HG02678 (cell line): Measurements from ENCODE around the gene PRAMEF12.
"Not testable (repeated sequence)": the region's sequence is repeated elsewhere in the genome, so short reads cannot be mapped to it uniquely, and the experiment has no call there.

ENCODE experiments used
- ATAC-seq: cut with Tn5 transposase; IDR thresholded peaks from one replicate; pipeline ENCODE4 v1.9.1; 2021; ENCODE audit warnings: mild to moderate bottlenecking, moderate library complexity; ENCODE audit not compliant: unreplicated experiment

Gene PRAMEF12

GRCh38 chr1:12770620-12771019 lies 2.9 kb upstream of the PRAMEF12 start:
- ATAC-seq: no peak

DNA sequence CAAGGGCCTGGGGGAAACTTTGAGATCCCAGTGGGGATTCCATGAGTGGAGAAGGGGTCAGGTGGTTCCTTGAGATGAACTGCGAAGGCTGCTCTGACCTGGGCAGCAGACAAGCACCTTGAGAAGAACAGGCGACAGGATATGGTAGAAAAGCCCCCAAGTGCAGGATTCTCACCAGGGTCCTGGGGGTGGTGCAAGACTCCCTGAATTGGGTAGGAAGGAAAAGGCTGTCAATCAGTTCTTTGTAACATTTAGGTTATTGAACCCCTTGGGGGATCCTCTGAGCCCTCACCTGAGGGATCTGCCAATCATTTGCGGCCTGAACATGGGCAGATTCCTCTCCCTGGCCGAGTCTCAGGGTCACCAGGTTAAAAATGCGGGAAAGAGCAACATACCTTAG lies 2.4 kb upstream of the PRAMEF12 start:
- ATAC-seq: no peak

DNA sequence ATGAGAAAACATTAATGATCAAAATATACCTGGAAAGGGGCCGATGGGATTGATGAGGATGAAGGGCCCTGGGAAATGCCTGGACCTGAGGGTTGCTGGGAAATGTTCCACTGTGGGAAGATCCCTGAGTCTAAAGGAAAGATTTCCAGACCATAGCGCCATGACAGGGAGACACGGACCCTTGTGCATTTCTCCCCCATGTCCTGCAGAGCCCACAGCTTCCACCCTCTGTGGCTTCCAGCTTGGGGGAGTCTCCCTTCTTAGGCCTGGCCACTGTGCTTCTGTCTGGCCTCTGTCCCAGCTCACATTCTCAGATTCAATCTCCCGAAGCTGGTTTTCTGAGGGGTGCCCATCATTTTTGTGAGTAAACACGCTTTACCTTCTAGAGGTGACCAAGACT lies 1.0 kb upstream of the PRAMEF12 start:
- ATAC-seq: no peak

- no peak for ATAC-seq
Measured at GRCh38 chr1:12774801-12775345, 1.3 kb downstream of the PRAMEF12 start.

DNA sequence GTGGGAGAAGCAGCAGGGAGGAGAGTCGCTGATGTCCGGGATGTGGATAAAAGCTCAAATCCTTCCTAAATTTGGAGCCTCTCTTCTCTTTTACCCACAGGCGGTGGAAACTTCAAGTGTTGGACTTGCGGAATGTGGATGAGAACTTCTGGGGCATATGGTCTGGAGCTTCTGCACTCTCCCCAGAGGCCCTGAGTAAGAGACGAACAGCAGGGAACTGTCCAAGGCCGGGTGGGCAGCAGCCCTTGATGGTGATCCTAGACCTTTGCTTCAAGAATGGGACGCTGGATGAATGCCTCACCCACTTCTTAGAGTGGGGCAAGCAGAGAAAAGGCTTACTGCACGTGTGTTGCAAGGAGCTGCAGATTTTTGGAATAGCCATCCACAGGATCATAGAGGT lies 1.9 kb downstream of the PRAMEF12 start:
- no peak for ATAC-seq

- ATAC-seq: no peak
Measured at GRCh38 chr1:12776801-12777557, 3.4 kb downstream of the PRAMEF12 start.

DNA sequence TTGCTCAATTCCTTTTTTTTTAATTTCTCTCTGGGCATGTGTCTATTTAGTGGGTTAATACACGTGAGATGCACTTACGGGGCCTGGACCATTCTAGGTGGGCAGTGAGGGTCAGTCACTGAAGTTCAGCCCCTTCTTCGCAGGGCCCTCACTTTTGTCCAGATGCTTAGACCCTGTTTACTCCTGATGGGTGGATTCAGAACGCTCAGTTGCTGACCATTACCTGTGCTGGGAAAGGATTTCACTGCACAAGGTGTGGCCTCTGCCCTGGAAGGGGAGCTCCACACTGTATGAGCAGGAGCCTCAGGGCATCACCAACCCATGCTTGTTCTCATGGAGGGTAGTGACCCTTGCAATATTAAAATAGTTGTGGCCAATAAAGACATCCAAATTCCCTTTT lies 4.5 kb downstream of the PRAMEF12 start:
- ATAC-seq: no peak

DNA sequence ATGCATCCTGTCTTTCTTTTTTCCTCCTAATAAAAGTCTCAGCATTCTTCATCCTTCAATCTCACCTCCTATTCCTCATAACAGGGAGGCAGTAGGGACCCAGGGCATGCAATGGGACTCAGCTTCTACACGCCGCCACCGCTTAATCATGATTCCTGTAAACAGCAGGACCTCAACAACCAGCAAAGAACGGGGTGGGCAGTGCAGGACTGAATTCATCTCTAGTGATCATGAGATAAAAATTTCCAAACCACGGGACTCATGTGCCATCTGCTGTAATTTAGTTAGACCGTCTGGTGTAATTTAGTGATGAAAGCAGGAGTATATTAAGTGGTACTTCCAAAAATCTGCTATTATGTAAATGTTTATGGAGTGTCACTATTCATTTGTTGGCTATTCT lies 5.4 kb downstream of the PRAMEF12 start:
- no peak for ATAC-seq

DNA sequence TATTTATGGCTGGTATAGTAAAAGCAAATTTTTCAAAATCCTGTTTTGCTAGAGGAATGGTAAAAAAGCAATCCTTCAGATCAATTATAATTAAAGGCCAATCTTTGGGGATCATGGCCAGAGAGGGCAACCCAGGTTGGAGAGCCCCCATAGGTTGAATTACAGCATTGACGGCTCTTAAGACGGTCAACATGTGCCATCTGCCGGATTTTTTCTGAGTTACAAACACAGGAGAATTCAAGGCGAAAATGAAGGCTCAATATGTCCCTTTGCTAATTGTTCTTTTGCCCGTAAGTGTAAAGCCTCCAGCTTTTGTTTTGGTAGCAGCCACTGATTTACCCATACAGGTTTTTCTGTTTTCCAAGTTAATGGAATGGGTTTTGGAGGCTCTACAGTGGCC lies 8.0 kb downstream of the PRAMEF12 start:
- not testable (repeated sequence) for ATAC-seq

GRCh38 chr1:12783783-12784182 lies 10.2 kb downstream of the PRAMEF12 start:
- ATAC-seq: not testable (repeated sequence)

DNA sequence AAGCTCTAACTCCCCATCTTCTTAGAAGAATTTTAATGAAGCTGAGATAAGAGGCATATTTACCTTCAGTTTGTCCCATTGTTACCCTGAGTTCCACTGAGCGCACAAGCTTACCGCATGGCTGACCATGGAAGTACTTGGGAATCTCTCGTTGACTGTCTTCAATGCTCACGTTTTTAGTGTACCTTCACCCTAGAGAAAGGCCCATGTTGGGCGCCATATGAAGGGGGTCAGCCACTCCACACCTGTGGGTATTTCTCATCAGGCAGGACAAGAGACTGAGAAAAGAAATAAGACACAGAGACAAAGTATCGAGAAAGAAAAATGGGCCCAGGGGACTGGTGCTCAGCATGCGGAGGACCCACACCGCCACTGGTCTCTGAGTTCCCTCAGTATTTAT lies 11.2 kb downstream of the PRAMEF12 start:
- ATAC-seq: not testable (repeated sequence)

- ATAC-seq: not testable (repeated sequence)
Measured at GRCh38 chr1:12791097-12791496, 17.6 kb downstream of the PRAMEF12 start, which contains the start of gene PRAMEF1. Gene PRAMEF1 (plus strand): TSS chr1:12791397. CDS start chr1:12793228, 1,831 bp downstream.

GRCh38 chr1:12798911-12799310 lies 25.4 kb downstream of the PRAMEF12 start:
- no peak for ATAC-seq

DNA sequence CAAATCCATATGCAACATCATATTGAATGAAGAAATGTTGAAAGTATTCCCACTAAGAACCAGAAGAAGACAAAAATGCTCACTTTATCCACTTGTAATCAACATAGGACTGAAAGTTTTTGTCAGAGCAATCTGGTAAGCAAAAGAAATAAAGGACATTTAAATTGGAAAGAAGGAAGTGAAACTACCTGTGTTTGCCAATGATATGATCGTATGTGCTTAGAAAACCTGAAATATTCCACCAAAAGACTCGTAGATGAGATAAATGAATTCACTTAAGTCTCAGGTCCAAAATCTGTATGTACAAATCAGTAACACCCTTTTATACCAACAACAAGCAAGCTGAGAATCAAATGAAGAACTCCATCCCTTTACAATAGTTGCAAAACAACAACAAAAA lies 26.2 kb downstream of the PRAMEF12 start:
- no peak for ATAC-seq

- no peak for ATAC-seq
Measured at GRCh38 chr1:12809933-12810332, 36.4 kb downstream of the PRAMEF12 start.

DNA sequence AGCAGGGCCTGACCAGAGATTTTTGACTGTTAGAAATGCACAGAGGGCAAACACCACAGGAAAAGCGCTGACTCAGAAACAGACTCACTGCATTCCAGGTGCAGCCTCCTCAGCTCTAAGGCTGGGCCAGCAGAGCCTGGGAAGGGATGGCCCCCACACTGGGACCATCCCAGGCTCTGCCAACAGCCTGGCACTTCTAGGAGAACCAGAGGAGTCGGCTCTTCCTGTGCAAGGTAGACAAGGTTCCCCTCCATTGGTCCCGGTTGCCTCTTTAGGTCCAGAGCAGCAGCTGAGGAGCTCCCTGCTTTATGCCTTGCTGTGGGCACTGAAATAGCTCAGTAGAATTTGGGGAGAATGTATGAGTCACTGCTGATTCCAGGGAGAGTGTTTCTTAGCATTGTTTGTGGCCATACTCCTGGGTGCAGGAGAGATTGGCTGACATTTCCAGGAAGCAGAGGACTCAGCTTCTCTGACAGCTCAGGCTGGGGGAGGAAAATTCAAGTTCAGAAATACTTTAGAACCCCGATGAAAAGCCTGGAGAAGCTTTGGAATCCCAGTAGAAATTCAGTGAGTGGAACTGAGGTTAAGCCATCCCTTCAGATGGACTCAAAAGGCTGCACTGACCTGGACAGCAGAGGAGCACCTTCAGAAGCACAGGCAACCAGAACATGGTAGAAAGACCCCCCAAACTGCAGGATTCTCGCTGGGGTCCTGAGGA lies 37.3 kb downstream of the PRAMEF12 start:
- ATAC-seq: no peak

- no peak for ATAC-seq
Measured at GRCh38 chr1:12811409-12811784, 37.9 kb downstream of the PRAMEF12 start.

- not testable (repeated sequence) for ATAC-seq
Measured at GRCh38 chr1:12819061-12819460, 45.5 kb downstream of the PRAMEF12 start.
